HCT116 (cell line): ENCODE results near the gene PRKCQ. TPM values are rescaled to one million over a fixed set of nuclear protein-coding genes. Genes with fewer than 3 reads are reported as not detected.

ENCODE experiments used
- ATAC-seq: fragments of 200-7000 bp; cut with Tn5 transposase; 2 replicates; pipeline ENCODE4 v1.9.1; 2020; ENCODE audit warnings: mild to moderate bottlenecking, moderate library complexity
- BruUV-seq: library from RNA; stranded (reverse); fragments of 400-500 nt; replicated peaks from 2 replicates; lab custom pipeline; 2021; lab: Mats Ljungman, UMichigan
- CTCF ChIA-PET: fragments of 300-600 bp; sonication (Branson Sonifier 250); formaldehyde crosslinking; loops from one replicate; lab custom pipeline; 2021; ENCODE audit warnings: antibody characterized with exemption; lab: Charles Lee
- POLR2A ChIA-PET: fragments of 300-600, 350-600 bp; sonication (Branson Sonifier 250); formaldehyde crosslinking; loops from one replicate; lab custom pipeline; 2021; ENCODE audit warnings: antibody characterized with exemption; lab: Charles Lee
- RAD21 ChIA-PET, 2 experiments: fragments of 300-600 bp; sonication (Branson Sonifier 250); formaldehyde crosslinking; loops; one replicate each; lab custom pipeline; 2023; ENCODE audit warnings: low total read pairs in 2 of 2; ENCODE audit not compliant: uncharacterized antibody in 2 of 2, unreplicated experiment in 2 of 2, low non-redundant PET in 1 of 2; lab: Charles Lee
- DNase-seq: peaks from one replicate; pipeline ENCODE4 v3.0.0-alpha.2; 2010; ENCODE audit warnings: low read depth, low spot score
- H2AFZ ChIP-seq: fragments of 200-600 bp; shearing (Covaris generic), sonication (generic); 2 replicates; pipeline ENCODE4 v1.6.1; 2017; ENCODE audit warnings: low read depth, mixed run types, mixed read lengths, antibody characterized with exemption, low read length; ENCODE audit not compliant: poor library complexity, severe bottlenecking
- H3K27ac ChIP-seq: 2 replicates; pipeline ENCODE4 v1.5.1; 2012; ENCODE audit warnings: low read depth, low read length
- H3K27me3 ChIP-seq: fragments of 200-600 bp; sonication (generic); 2 replicates; pipeline ENCODE4 v1.6.1; 2016; ENCODE audit warnings: mixed run types, low read length, mixed read lengths; ENCODE audit not compliant: insufficient read depth
- H3K36me3 ChIP-seq, 2 experiments: fragments of 200-500 bp in 1 of 2; fragments of 200-600 bp in 1 of 2; sonication (Bioruptor generic) in 1 of 2; sonication (generic) in 1 of 2; 2 replicates each; pipeline versions ENCODE4 v1.5.1 to v1.6.1; 2014 to 2016; ENCODE audit warnings: low read length in 2 of 2, inconsistent platforms in 1 of 2, mixed read lengths in 1 of 2, mixed run types in 1 of 2; ENCODE audit not compliant: insufficient read depth in 2 of 2, control insufficient read depth in 1 of 2
- H3K4me1 ChIP-seq, 2 experiments: fragments of 200-600 bp in 1 of 2; sonication (generic) in 1 of 2; 2 replicates each; pipeline versions ENCODE4 v1.5.1 to v1.6.1; 2012 to 2017; ENCODE audit warnings: low read length in 2 of 2, inconsistent platforms in 1 of 2, mild to moderate bottlenecking in 1 of 2, mixed read lengths in 1 of 2, mixed run types in 1 of 2, moderate library complexity in 1 of 2; ENCODE audit not compliant: insufficient read depth in 2 of 2, control insufficient read depth in 1 of 2
- H3K4me2 ChIP-seq: fragments of 200-600 bp; sonication (generic); 2 replicates; pipeline ENCODE4 v1.6.1; 2017; ENCODE audit warnings: mixed run types, low read length, mixed read lengths
- H3K4me3 ChIP-seq, 2 experiments: fragments of 200-600 bp in 1 of 2; sonication (generic) in 1 of 2; replicated peaks in 1 of 2; 2 replicates each; pipeline ENCODE4 v1.5.1; 2011 to 2016; ENCODE audit warnings: low read length in 2 of 2, control low read depth in 1 of 2, low read depth in 1 of 2, mild to moderate bottlenecking in 1 of 2, mixed read lengths in 1 of 2, mixed run types in 1 of 2
- H3K79me2 ChIP-seq: fragments of 200-600 bp; sonication (generic); 2 replicates; pipeline ENCODE4 v1.6.1; 2017; ENCODE audit warnings: mild to moderate bottlenecking, mixed run types, low read length, moderate library complexity, mixed read lengths; ENCODE audit not compliant: insufficient read depth
- H3K9ac ChIP-seq: fragments of 200-600 bp; sonication (generic); 2 replicates; pipeline ENCODE4 v1.6.1; 2016; ENCODE audit warnings: low read length, mixed read lengths
- H3K9me2 ChIP-seq: fragments of 200-600 bp; sonication (generic), shearing (Covaris generic); 2 replicates; pipeline ENCODE4 v1.6.1; 2017; ENCODE audit warnings: mixed run types, mild to moderate bottlenecking, moderate library complexity; ENCODE audit not compliant: insufficient read depth
- H3K9me3 ChIP-seq, 2 experiments: fragments of 200-500 bp in 1 of 2; fragments of 200-600 bp in 1 of 2; sonication (Bioruptor generic) in 1 of 2; sonication (generic) in 1 of 2; 2 replicates each; pipeline ENCODE4 v1.6.1; 2014 to 2017; ENCODE audit warnings: low read length in 2 of 2, mixed read lengths in 2 of 2, inconsistent platforms in 1 of 2, low read depth in 1 of 2, mild to moderate bottlenecking in 1 of 2, mixed run types in 1 of 2, moderate library complexity in 1 of 2; ENCODE audit not compliant: control insufficient read depth in 1 of 2, insufficient read depth in 1 of 2
- H4K20me1 ChIP-seq: fragments of 200-600 bp; sonication (generic), shearing (Covaris generic); 2 replicates; pipeline ENCODE4 v1.6.1; 2017; ENCODE audit warnings: mixed run types, mild to moderate bottlenecking, moderate library complexity; ENCODE audit not compliant: insufficient read depth
- CBX3 ChIP-seq: IDR thresholded peaks from 2 replicates; pipeline ENCODE4 v1.6.1; 2012; ENCODE audit warnings: low read depth
- CEBPB ChIP-seq: IDR thresholded peaks from 2 replicates; pipeline ENCODE4 v1.6.1; 2012; ENCODE audit warnings: low read depth
- CTCF ChIP-seq, 3 experiments: fragments of 200-600 bp in 1 of 3; sonication (generic) in 1 of 3; IDR thresholded peaks in 2 of 3; conservative IDR thresholded peaks in 1 of 3; 2 replicates each; pipeline ENCODE4 v1.5.1; 2012 to 2017; ENCODE audit warnings: low read depth in 2 of 3, low read length in 2 of 3, antibody characterized with exemption in 1 of 3, borderline replicate concordance in 1 of 3, control low read depth in 1 of 3, mild to moderate bottlenecking in 1 of 3, mixed read lengths in 1 of 3, mixed run types in 1 of 3, moderate library complexity in 1 of 3; ENCODE audit not compliant: insufficient read depth in 1 of 3
- EGR1 ChIP-seq: IDR thresholded peaks from 2 replicates; pipeline ENCODE4 v1.6.1; 2012; ENCODE audit warnings: low read depth
- EZH2 ChIP-seq: fragments of 200-600 bp; sonication (generic); IDR thresholded peaks from 2 replicates; pipeline ENCODE4 v1.6.1; 2017; ENCODE audit warnings: antibody characterized with exemption, mixed run types
- EZH2phosphoT487 ChIP-seq: fragments of 200-600 bp; IDR thresholded peaks from 2 replicates; pipeline ENCODE4 v1.6.1; 2018; ENCODE audit warnings: antibody characterized with exemption, borderline replicate concordance
- JUND ChIP-seq: IDR thresholded peaks from 2 replicates; pipeline ENCODE4 v1.6.1; 2012
- RAD21 ChIP-seq: IDR thresholded peaks from 2 replicates; pipeline ENCODE4 v1.6.1; 2012; ENCODE audit warnings: low read depth, mild to moderate bottlenecking
- SIN3A ChIP-seq: IDR thresholded peaks from 2 replicates; pipeline ENCODE4 v1.6.1; 2012; ENCODE audit warnings: low read depth
- SP1 ChIP-seq: IDR thresholded peaks from 2 replicates; pipeline ENCODE4 v1.6.1; 2012; ENCODE audit warnings: low read depth
- SRF ChIP-seq: IDR thresholded peaks from 2 replicates; pipeline ENCODE4 v1.6.1; 2012; ENCODE audit warnings: low read depth
- YY1 ChIP-seq: IDR thresholded peaks from 2 replicates; pipeline ENCODE4 v1.6.1; 2011; ENCODE audit warnings: low read length, low read depth, moderate library complexity, mild to moderate bottlenecking; ENCODE audit not compliant: insufficient replicate concordance; ENCODE audit errors: extremely low read depth
- ZNF274 ChIP-seq: fragments of 200-500 bp; sonication (Bioruptor generic); IDR thresholded peaks from 2 replicates; pipeline ENCODE4 v1.6.1; 2014; ENCODE audit warnings: mild to moderate bottlenecking, low read depth, low read length, inconsistent platforms
- intact Hi-C: fragments of 100-400 bp; cut with micrococcal nuclease; formaldehyde crosslinking; loops from 2 replicates; pipeline ENCODE4 v1.10.0; 2022
- total RNA-seq: library from RNA; stranded (reverse); gene quantifications from one replicate; pipeline ENCODE4 v1.2.1, GENCODE V29; 2021; ENCODE audit not compliant: unreplicated experiment
- TF ChIP-seq, protein P1 (sequence below): IDR thresholded peaks from 2 replicates; pipeline ENCODE4 v1.6.1; 2012

The PRKCQ gene
- total RNA-seq, 1 experiment from 2014 or later, result 0.54 TPM

- H4K20me1 ChIP-seq, result no peaks in the 10 kb centered on the region
- peaks cover 33% of the 10 kb centered on the region for H3K27me3 ChIP-seq
- no peak for TF ChIP-seq CEBPB
- no peak for TF ChIP-seq SRF
- TF ChIP-seq RAD21, result peak; percentile 77
- no peak for TF ChIP-seq JUND
- TF ChIP-seq CBX3, result no peak
- TF ChIP-seq CTCF (IDR thresholded peaks at IDR 0.05 in 2 of 3, conservative IDR thresholded peaks at IDR 0.05 in 1 of 3; ENCODE audit: borderline replicate concordance in 1 of 3, insufficient read depth in 1 of 3, low read depth in 2 of 3, low read length in 2 of 3), result peak; percentile 56 to 76 (median 67); a peak in 5 of 6 replicates
- ChIA-PET CTCF (interaction anchor here (0.9 to 1.9 kb wide), 2 partner anchors 251 to 261 kb away, joined by 3 to 10 read pairs; no protein-coding TSS in a partner anchor), POLR2A (no interaction called here), RAD21 (no interaction called here)
- no peak overlapping the region for H3K27ac ChIP-seq
- H3K4me2 ChIP-seq, result no peak overlapping the region
- ATAC-seq (peak; percentile 86), DNase-seq (peak; percentile 35)
- H3K9me2 ChIP-seq, result no peaks in the 10 kb centered on the region
- H3K4me3 ChIP-seq, result no peak overlapping the region
- no TSS peak for BruUV-seq
- no peaks in the 10 kb centered on the region for H3K79me2 ChIP-seq
- no peak overlapping the region for H2AFZ ChIP-seq
- no peaks in the 10 kb centered on the region for H3K36me3 ChIP-seq
- H3K9ac ChIP-seq, result no peak overlapping the region
- H3K9me3 ChIP-seq, result no peaks in the 10 kb centered on the region
- H3K4me1 ChIP-seq, result no peaks in the 10 kb centered on the region
- intact Hi-C loops, result loop anchor here (1.0 to 10.0 kb wide), 3 partner anchors 250 to 998 kb away; partner anchors contain the start of gene SFMBT2
Measured at GRCh38 chr10:6416892-6417512, 163.1 kb downstream of the PRKCQ start.

DNA sequence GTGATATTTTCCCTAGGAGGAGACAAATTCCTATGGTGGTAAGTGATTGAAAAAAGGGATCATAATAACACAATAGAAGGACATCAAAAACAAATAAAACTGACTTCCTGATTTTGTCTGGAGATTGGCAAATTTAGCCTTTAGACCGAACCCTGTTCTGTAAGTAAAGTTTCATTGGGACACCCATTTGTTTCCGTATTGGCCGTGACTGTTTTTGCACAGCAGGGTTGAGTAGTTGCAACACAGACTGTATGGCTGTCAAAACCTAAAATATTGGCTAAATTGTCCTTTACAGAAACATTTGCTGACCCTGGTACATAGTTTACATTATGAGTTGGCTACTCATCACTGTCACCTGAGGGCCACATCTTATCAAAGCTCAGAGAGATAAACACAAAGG is 168.6 kb downstream of the PRKCQ start:
- Histone ChIP-seq H3K27ac (no peak overlapping the region), H4K20me1 (no peaks in the 10 kb centered on the region), H3K9me2 (no peaks in the 10 kb centered on the region), H3K9me3 (no peaks in the 10 kb centered on the region), H3K4me1 (no peaks in the 10 kb centered on the region), H3K9ac (no peak overlapping the region), H3K79me2 (no peaks in the 10 kb centered on the region), H3K27me3 (peaks cover 7% of the 10 kb centered on the region), H3K4me3 (no peak overlapping the region), H2AFZ (no peak overlapping the region), H3K36me3 (no peaks in the 10 kb centered on the region), H3K4me2 (no peak overlapping the region)
- TF ChIP-seq SIN3A (no peak), EZH2 (no peak), SRF (no peak), ZNF274 (no peak), SP1 (no peak), EGR1 (no peak), YY1 (no peak), EZH2phosphoT487 (no peak), CEBPB (no peak)
- TF ChIP-seq, protein P1, sequence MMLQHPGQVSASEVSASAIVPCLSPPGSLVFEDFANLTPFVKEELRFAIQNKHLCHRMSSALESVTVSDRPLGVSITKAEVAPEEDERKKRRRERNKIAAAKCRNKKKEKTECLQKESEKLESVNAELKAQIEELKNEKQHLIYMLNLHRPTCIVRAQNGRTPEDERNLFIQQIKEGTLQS, result no peak
- ATAC-seq (no peak), DNase-seq (no peak)
- ChIA-PET RAD21 (no interaction called here), POLR2A (interaction anchor here (0.7 kb wide), 1 partner anchor 812 kb away, joined by 3 read pairs; no protein-coding TSS in a partner anchor), CTCF (interaction anchor here (3.1 kb wide), 1 partner anchor 10 kb away, joined by 13 read pairs; no protein-coding TSS in a partner anchor)
- no TSS peak for BruUV-seq
- intact Hi-C loops, result loop anchor here (10.0 kb wide), 1 partner anchor 1003 kb away; the partner anchor contains the start of gene SFMBT2
